NB4 (cell line): ENCODE data around the gene MAP3K15.
"Not testable (repeated sequence)": the region's sequence is repeated elsewhere in the genome, so short reads cannot be mapped to it uniquely, and the experiment has no call there.

ENCODE experiments used
- DNase-seq: peaks from one replicate; pipeline ENCODE4 v3.0.0; 2010; ENCODE audit warnings: low read depth
- H3K4me3 ChIP-seq: one replicate; pipeline ENCODE4 v1.5.1; 2011; ENCODE audit warnings: mild to moderate bottlenecking, low read depth, low read length, moderate library complexity
- MAX ChIP-seq: IDR thresholded peaks from 2 replicates; pipeline ENCODE4 v1.6.1; 2011; ENCODE audit warnings: low read depth, low read length
- MYC ChIP-seq: IDR thresholded peaks from 2 replicates; pipeline ENCODE4 v1.6.1; 2011; ENCODE audit warnings: low read depth, low read length
- POLR2A ChIP-seq: IDR thresholded peaks from 2 replicates; pipeline ENCODE4 v1.6.1; 2011; ENCODE audit warnings: mild to moderate bottlenecking; ENCODE audit not compliant: insufficient read length; ENCODE audit errors: extremely low read depth
- TF ChIP-seq, protein P1 (sequence below): IDR thresholded peaks from one replicate; pipeline ENCODE4 v1.5.1; 2012; ENCODE audit warnings: low read depth, low read length

MAP3K15 gene

DNA sequence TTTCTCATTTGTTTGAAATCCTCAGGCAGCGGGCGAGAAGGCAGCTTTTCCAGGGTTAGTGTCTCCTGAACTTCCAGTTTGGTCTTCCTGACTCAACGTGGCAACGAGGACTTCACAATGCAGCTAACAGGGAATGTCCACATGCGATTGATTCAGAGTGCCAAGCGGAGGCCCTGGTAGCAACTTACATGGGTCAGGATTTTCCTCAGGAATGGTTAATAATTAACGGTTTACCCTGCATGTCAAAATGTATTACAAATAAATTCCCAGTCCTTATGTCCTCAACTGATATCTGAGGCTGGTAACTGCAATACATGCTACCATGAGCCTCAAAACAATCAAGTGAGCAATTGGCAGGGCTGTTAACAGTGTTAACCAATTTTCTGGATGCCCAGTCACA is 67.2 kb downstream of the MAP3K15 start:
- no peak overlapping the region for H3K4me3 ChIP-seq
- TF ChIP-seq MYC, result no peak
- TF ChIP-seq MAX, result no peak
- no peak for TF ChIP-seq POLR2A
- TF ChIP-seq, protein P1, sequence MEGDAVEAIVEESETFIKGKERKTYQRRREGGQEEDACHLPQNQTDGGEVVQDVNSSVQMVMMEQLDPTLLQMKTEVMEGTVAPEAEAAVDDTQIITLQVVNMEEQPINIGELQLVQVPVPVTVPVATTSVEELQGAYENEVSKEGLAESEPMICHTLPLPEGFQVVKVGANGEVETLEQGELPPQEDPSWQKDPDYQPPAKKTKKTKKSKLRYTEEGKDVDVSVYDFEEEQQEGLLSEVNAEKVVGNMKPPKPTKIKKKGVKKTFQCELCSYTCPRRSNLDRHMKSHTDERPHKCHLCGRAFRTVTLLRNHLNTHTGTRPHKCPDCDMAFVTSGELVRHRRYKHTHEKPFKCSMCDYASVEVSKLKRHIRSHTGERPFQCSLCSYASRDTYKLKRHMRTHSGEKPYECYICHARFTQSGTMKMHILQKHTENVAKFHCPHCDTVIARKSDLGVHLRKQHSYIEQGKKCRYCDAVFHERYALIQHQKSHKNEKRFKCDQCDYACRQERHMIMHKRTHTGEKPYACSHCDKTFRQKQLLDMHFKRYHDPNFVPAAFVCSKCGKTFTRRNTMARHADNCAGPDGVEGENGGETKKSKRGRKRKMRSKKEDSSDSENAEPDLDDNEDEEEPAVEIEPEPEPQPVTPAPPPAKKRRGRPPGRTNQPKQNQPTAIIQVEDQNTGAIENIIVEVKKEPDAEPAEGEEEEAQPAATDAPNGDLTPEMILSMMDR, result no peak
- DNase-seq, result no peak

GRCh38 chrX:19446397-19446796 is 68.9 kb downstream of the MAP3K15 start:
- H3K4me3 ChIP-seq, result no peak overlapping the region
- TF ChIP-seq, protein P1, result no peak
- TF ChIP-seq POLR2A (no peak), MAX (no peak), MYC (no peak)
- no peak for DNase-seq

GRCh38 chrX:19445772-19446171 is 69.5 kb downstream of the MAP3K15 start:
- not testable (repeated sequence) for H3K4me3 ChIP-seq, DNase-seq

- TF ChIP-seq, protein P1, result no peak
- TF ChIP-seq MAX (no peak), POLR2A (no peak), MYC (no peak)
- DNase-seq, result no peak
Observed at GRCh38 chrX:19443869-19444526, 71.3 kb downstream of the MAP3K15 start.

DNA sequence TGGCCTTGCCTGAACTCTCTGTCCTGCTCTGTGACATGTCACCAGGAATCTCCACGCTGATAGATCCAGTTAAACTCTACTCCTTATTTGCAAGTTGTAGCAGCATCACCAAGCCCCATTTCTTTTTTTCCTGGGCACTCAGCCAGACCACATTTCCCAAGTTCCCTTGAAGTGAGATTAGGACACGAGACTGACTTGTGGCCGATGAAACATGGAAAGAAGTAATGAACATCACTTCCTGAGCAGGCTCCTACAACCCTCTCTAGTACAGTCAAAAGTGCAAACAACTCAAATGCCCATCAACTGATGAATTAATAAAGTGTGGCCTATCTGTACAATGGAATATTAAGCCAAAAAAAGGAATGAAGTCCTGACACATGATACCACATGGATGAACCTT is 74.6 kb downstream of the MAP3K15 start:
- H3K4me3 ChIP-seq, result no peak overlapping the region
- DNase-seq, result no peak
- TF ChIP-seq POLR2A, result no peak
- TF ChIP-seq MYC, result no peak
- no peak for TF ChIP-seq MAX
- TF ChIP-seq, protein P1, result no peak

More at GRCh38 chrX:19443869-19444526, 71.3 kb downstream of the MAP3K15 start:
- no peak overlapping the region for H3K4me3 ChIP-seq

GRCh38 chrX:19422661-19423060 is 92.6 kb downstream of the MAP3K15 start:
- H3K4me3 ChIP-seq, DNase-seq: not testable (repeated sequence)

DNA sequence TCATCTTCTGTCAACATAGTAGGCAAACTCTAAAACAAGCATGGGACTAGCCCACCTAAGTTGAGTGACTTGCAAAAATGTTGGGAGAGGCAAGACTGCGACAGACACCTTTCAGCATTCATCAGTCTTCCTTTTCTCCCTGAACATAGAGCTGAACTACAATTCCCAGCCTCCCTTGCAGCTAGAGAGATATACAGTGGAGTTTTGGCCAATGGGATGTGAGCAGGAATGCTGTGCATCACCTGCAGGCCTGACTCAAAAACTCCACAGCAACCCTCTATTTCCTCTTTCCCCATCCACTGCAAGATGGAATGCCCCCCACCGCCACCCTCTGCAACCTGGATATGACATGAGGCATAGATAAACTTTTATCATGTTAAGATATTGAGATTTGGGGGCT is 105.0 kb downstream of the MAP3K15 start:
- TF ChIP-seq MYC, result no peak
- TF ChIP-seq MAX, result no peak
- TF ChIP-seq, protein P1, result no peak
- no peak for TF ChIP-seq POLR2A
- no peak overlapping the region for H3K4me3 ChIP-seq
- DNase-seq, result no peak
